HCT116 (cell line): ENCODE data around the gene LCP1.

ENCODE experiments used
- CTCF ChIP-seq, 3 experiments: fragments of 200-600 bp in 1 of 3; sonication (generic) in 1 of 3; IDR thresholded peaks in 2 of 3; conservative IDR thresholded peaks in 1 of 3; 2 replicates each; pipeline ENCODE4 v1.5.1; 2012 to 2017; ENCODE audit warnings: low read depth in 2 of 3, low read length in 2 of 3, antibody characterized with exemption in 1 of 3, borderline replicate concordance in 1 of 3, control low read depth in 1 of 3, mild to moderate bottlenecking in 1 of 3, mixed read lengths in 1 of 3, mixed run types in 1 of 3, moderate library complexity in 1 of 3; ENCODE audit not compliant: insufficient read depth in 1 of 3
- EZH2 ChIP-seq: fragments of 200-600 bp; sonication (generic); IDR thresholded peaks from 2 replicates; pipeline ENCODE4 v1.6.1; 2017; ENCODE audit warnings: antibody characterized with exemption, mixed run types
- POLR2AphosphoS5 ChIP-seq: IDR thresholded peaks from 2 replicates; pipeline ENCODE4 v1.6.1; 2011; ENCODE audit warnings: mild to moderate bottlenecking, low read depth, low read length, moderate library complexity

DNA sequence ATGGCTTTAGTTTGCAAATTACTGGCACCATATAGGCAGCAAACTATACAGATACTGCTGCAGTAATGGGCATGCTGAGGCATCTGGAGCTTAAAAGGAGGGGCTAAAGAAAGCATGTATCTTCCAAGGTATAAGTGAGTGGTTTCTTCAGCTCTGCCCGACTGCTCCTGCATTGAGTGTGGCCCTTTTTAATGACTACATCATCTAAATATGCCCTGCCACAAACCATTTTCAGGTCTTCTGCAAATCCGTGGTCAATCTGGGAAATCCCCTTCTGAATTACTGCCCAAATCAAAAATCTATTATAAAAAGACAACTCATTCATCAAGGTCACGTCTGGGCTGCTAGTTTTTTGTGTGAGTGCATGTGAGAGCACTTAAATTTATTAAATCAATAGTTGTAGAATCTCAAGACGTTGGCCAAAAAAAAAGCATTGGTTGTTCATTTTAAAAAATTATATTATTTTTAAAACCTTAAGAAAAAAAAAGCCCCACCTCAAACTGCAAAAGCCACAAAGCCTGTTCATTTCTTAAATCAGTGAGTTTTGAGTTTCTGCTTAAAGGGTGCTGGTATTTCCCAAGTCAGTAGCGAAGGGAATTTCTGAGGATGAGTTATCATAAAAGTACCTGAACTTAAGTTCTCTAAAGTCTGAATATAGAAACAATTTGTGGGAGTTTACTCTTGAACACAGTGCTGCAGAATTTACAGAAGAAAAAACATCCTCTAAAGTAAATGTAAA lies 16.3 kb downstream of the LCP1 start:
- TF ChIP-seq EZH2 (no peak), POLR2AphosphoS5 (no peak), CTCF (IDR thresholded peaks at IDR 0.05 in 2 of 3, conservative IDR thresholded peaks at IDR 0.05 in 1 of 3; ENCODE audit: borderline replicate concordance in 1 of 3, insufficient read depth in 1 of 3, low read depth in 2 of 3, low read length in 2 of 3) (no peak)
